A673 (cell line): Measurements from ENCODE around the gene CLDN25.

Source experiments
- EZH2 ChIP-seq: fragments of 200-600 bp; sonication (generic); IDR thresholded peaks from 2 replicates; pipeline ENCODE4 v1.6.1; 2017; ENCODE audit warnings: borderline replicate concordance, low read depth, mild to moderate bottlenecking, mixed read lengths, antibody characterized with exemption, low read length; ENCODE audit not compliant: poor library complexity, severe bottlenecking
- TF ChIP-seq, protein P1 (sequence below): fragments of 300-800, 200-600 bp; sonication (generic); conservative IDR thresholded peaks from 2 replicates; pipeline ENCODE4 v1.5.1; 2017; ENCODE audit warnings: low read depth, mild to moderate bottlenecking, antibody characterized with exemption, low read length, moderate library complexity, mixed read lengths

DNA sequence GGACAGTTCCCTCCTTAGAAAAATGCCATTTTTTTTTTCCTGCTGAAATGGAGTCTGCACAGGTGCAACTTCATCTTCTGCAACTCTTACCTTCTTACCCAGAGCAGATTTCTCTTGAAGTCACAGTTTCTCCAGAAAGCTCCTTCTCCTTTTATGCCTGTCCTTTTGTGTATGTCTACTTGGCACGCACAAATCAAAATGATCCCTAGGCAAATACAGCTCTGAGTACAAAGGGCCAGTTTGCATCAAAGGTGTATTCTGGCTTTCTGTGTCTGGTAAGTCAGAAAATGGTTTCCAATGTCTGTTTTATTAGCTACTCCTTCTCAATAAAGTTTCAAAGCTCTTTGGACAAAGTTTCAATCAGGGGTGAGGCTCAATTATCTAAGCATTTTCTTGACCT, 2.5 kb downstream of the CLDN25 start:
- TF ChIP-seq, protein P1, sequence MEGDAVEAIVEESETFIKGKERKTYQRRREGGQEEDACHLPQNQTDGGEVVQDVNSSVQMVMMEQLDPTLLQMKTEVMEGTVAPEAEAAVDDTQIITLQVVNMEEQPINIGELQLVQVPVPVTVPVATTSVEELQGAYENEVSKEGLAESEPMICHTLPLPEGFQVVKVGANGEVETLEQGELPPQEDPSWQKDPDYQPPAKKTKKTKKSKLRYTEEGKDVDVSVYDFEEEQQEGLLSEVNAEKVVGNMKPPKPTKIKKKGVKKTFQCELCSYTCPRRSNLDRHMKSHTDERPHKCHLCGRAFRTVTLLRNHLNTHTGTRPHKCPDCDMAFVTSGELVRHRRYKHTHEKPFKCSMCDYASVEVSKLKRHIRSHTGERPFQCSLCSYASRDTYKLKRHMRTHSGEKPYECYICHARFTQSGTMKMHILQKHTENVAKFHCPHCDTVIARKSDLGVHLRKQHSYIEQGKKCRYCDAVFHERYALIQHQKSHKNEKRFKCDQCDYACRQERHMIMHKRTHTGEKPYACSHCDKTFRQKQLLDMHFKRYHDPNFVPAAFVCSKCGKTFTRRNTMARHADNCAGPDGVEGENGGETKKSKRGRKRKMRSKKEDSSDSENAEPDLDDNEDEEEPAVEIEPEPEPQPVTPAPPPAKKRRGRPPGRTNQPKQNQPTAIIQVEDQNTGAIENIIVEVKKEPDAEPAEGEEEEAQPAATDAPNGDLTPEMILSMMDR: no peak
- TF ChIP-seq EZH2: no peak
